ENCODE data around the gene GABBR1.

Gene GABBR1

GRCh38 chr6:29589423-29590048 is 43.4 kb downstream of the GABBR1 start:
- in situ Hi-C loops (cut with HindIII; ENCODE audit: low pct_ligation_motif_present, low sequenced_read_pairs) = no loop called here
- no peaks in the 10 kb centered on the region for H3K27me3 ChIP-seq (replicated peaks)
- TF ChIP-seq CTCF (IDR thresholded peaks at IDR 0.05; ENCODE audit: low read depth, low read length, missing control alignments) = peak; percentile 92
- H3K27ac ChIP-seq = no peak overlapping the region
- H3K4me3 ChIP-seq (ENCODE audit: low read depth, low read length) = no peak overlapping the region
- DNase-seq = peak; percentile 59
- H3K36me3 ChIP-seq (replicated peaks) = no peaks in the 10 kb centered on the region

DNA sequence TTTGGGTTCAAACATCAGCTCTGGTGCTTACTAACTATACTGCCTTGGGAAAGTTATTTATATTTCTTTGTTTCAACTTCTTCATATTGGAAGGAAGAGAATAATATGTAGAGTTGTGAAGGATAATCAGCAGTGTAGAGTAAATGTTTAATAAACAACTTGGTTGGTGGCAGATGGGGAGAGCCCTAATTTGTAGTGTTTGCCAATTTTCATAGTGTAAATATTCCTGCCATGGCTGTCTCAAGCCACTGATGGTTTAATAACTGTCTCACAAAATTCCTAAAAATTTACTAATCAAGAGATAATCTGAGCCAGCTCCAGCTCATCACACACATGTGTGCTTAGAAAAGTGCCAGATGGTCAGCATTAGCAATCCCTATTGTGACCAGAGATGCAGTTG is 48.2 kb downstream of the GABBR1 start, which contains the start of gene OR2H2:
TSS of gene OR2H2 (plus strand) at position 301 of the 400 bp plus-strand sequence. CDS start 2,824 bp downstream, outside the sequence.
- in situ Hi-C loops (cut with HindIII; ENCODE audit: low pct_ligation_motif_present, low sequenced_read_pairs) = no loop called here
- H3K36me3 ChIP-seq (replicated peaks) = no peaks in the 10 kb centered on the region
- no peak within 1 kb of the TSS for H3K4me3 ChIP-seq (ENCODE audit: low read depth, low read length)
- H3K27me3 ChIP-seq (replicated peaks) = no peaks in the 10 kb centered on the region
- DNase-seq = no peak
- no peak for TF ChIP-seq CTCF (IDR thresholded peaks at IDR 0.05; ENCODE audit: low read depth, low read length, missing control alignments)
- H3K27ac ChIP-seq = no peak within 1 kb of the TSS

DNA sequence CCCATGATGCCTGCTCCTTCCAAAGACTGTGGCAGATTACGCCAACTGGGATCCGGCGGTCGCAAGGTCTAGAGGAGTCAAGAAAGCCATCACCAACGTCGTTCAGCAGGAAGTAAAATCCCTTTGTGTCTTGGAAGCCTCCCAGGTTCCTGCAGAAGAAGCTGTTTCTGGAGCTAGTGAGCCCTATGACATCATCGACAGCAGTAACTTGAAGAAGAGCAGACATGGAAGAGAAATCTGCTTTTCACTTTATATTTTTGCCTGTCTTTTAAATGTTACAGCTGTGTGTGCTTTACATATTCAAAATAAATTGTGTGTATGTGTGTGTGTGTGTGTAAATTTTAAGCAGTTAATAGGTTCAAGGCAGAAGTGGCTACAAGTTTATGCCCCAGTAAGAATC is 55.4 kb downstream of the GABBR1 start:
- TF ChIP-seq CTCF (IDR thresholded peaks at IDR 0.05; ENCODE audit: low read depth, low read length, missing control alignments) = no peak
- Histone ChIP-seq H3K4me3 (ENCODE audit: low read depth, low read length) (no peak overlapping the region), H3K36me3 (replicated peaks) (no peaks in the 10 kb centered on the region), H3K27me3 (replicated peaks) (no peaks in the 10 kb centered on the region), H3K27ac (no peak overlapping the region)
- in situ Hi-C loops (cut with HindIII; ENCODE audit: low pct_ligation_motif_present, low sequenced_read_pairs) = no loop called here
- no peak for DNase-seq

DNA sequence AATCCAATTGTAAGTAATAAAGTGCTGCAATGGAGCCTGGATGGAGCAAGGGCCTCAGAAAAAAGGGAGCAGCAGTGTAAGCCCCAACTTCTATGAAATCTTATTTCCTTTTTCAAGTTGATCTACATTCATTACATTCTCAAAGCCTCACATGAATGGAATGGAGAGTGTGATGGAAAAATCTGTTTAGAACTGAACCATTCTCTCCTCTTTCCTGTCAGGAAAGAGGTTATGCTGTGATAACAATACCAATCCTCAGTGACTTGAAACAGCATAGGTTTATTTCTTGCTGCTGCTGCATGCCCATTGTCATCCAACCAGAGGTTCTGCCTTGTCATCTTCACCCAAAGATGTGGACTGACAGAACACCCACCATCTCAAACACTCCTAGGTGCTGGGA is 56.9 kb downstream of the GABBR1 start:
- H3K4me3 ChIP-seq (ENCODE audit: low read depth, low read length) = no peak overlapping the region
- H3K27ac ChIP-seq = no peak overlapping the region
- no peak for TF ChIP-seq CTCF (IDR thresholded peaks at IDR 0.05; ENCODE audit: low read depth, low read length, missing control alignments)
- in situ Hi-C loops (cut with HindIII; ENCODE audit: low pct_ligation_motif_present, low sequenced_read_pairs) = no loop called here
- DNase-seq = no peak
- H3K27me3 ChIP-seq (replicated peaks) = no peaks in the 10 kb centered on the region
- no peaks in the 10 kb centered on the region for H3K36me3 ChIP-seq (replicated peaks)

DNA sequence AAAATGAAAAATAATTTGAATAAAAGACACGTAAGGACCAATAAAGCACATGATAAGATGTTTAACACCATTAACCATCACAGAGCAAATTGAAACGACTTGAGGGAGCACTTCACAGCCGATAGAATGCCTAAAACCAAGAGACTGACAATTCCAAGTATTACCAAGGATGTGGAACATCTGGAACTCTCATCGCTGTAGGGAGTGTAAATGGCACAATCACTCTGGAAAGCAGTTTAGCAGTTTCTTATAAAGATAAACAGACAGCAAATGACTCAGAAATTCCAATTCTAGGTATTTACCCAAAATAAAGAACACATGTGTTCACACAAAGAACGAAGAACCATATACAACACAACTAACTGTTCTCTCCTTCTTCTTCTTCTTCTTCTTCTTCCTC is 65.0 kb downstream of the GABBR1 start:
- Histone ChIP-seq H3K27me3 (replicated peaks) (no peaks in the 10 kb centered on the region), H3K27ac (no peak overlapping the region), H3K36me3 (replicated peaks) (no peaks in the 10 kb centered on the region), H3K4me3 (ENCODE audit: low read depth, low read length) (no peak overlapping the region)
- in situ Hi-C loops (cut with HindIII; ENCODE audit: low pct_ligation_motif_present, low sequenced_read_pairs) = no loop called here
- TF ChIP-seq CTCF (IDR thresholded peaks at IDR 0.05; ENCODE audit: low read depth, low read length, missing control alignments) = no peak
- DNase-seq = no peak

DNA sequence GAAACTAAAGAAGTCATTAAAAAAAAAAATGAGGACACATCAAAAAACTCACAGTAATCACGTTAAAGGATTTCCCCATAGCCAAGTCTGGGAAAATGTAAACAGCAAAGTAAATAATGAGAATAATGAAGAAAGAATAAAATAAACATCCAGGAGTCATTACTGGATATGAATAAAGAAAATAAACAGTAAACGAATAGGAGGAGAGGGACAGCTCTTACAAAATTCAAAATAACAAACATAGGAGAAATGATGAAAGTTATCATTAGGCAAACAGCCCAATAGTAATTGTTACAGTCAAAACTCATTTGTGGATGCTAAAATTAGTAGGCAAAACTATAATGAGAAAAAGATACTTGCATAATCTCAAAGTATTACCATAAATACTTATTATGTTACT is 65.4 kb downstream of the GABBR1 start:
- TF ChIP-seq CTCF (IDR thresholded peaks at IDR 0.05; ENCODE audit: low read depth, low read length, missing control alignments) = no peak
- Histone ChIP-seq H3K27me3 (replicated peaks) (no peaks in the 10 kb centered on the region), H3K4me3 (ENCODE audit: low read depth, low read length) (no peak overlapping the region), H3K27ac (no peak overlapping the region), H3K36me3 (replicated peaks) (no peaks in the 10 kb centered on the region)
- no peak for DNase-seq
- in situ Hi-C loops (cut with HindIII; ENCODE audit: low pct_ligation_motif_present, low sequenced_read_pairs) = no loop called here
